IPS-18c (cell line): ENCODE measurements around the gene UMOD.

ENCODE experiments used
- H3K4me3 ChIP-seq: 2 replicates; pipeline ENCODE4 v1.7.0; 2013; ENCODE audit warnings: low read depth, mild to moderate bottlenecking, low read length, moderate library complexity; ENCODE audit not compliant: insufficient read depth
- H3K9me3 ChIP-seq: one replicate; pipeline ENCODE4 v1.6.1; 2013; ENCODE audit warnings: mild to moderate bottlenecking, low read length, moderate library complexity; ENCODE audit not compliant: control insufficient read depth, insufficient read depth

UMOD gene

DNA sequence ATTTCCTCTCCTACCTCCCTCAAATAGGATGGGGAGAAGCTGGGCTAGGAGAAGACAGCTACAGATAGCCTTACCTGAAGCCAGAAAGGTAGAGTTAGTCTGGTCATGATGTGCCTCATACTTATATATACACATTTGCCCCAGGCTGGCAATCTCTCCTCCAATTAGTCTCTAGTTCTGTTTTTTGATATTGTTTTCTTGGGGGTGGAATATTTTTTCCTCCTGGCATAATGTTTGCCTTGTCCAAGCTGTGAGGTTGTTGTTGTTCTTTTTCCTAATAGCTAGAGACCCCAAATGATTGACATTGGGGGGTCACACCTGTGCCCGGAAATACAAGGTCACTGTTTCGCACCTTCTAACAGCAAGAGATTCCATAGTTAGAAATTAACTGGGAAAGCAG lies at the start of gene UMOD:
UMOD (minus strand) TSS at position 101 of the 400 bp plus-strand sequence. CDS start 1,978 bp downstream, outside the sequence.
- H3K4me3 ChIP-seq, result no peak within 1 kb of the TSS

DNA sequence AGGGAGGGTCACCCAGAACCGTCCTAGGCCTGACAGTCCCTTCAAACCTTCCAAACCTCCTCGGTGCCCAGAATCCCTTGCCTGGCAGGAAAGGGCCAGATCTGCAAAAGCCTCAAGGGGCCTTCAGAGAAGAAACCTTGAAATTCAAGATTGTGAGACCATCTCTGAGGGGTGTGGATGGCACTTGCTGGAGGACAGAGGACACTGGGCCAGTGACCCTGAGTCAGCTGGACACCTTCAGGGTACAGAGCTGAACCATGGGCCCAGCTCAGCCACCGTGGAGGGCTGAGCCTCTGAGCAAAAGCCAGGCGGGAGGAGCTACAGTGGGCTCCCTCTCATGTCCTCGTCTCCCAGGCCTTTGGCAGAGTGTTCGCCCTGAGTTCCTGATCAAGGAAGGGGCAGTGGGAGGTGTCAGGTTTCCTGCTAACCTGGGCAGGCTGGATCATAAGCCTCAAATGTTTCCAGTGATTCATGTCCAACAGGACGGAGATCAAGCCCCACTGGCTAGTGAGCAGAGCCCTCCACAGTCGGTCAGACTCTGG lies 49.0 kb upstream of the UMOD start:
- Histone ChIP-seq H3K9me3 (no peaks in the 10 kb centered on the region), H3K4me3 (no peak overlapping the region)

More for the DNA sequence above, at the start of gene UMOD:
- H3K9me3 ChIP-seq, result peaks cover 2% of the 10 kb centered on the region

DNA sequence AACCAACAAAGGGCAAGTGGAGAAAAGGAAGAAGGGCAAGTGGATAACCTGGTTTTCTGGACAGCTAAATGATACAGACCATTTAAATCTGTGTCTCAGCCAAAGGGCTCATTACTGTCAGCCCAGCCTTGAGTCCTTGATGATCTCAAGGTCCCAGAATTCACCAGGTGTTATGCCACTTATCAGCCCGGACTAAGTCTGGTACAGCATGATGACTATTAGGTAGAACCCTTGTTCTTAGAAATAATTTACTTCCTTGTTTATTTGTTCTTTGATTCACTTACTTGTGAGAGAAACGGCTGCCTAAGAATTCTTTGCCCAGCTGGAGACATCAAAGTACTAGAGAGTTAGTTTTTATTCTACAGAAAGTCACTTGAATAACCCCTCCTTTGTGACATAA lies 48.6 kb upstream of the UMOD start:
- H3K4me3 ChIP-seq, result no peak overlapping the region
- no peaks in the 10 kb centered on the region for H3K9me3 ChIP-seq

- H3K9me3 ChIP-seq, result no peaks in the 10 kb centered on the region
- no peak overlapping the region for H3K4me3 ChIP-seq
Measured at GRCh38 chr16:20399185-20399584, 46.7 kb upstream of the UMOD start.

GRCh38 chr16:20398603-20399002 lies 46.1 kb upstream of the UMOD start:
- H3K9me3 ChIP-seq, result no peaks in the 10 kb centered on the region
- H3K4me3 ChIP-seq, result no peak overlapping the region

DNA sequence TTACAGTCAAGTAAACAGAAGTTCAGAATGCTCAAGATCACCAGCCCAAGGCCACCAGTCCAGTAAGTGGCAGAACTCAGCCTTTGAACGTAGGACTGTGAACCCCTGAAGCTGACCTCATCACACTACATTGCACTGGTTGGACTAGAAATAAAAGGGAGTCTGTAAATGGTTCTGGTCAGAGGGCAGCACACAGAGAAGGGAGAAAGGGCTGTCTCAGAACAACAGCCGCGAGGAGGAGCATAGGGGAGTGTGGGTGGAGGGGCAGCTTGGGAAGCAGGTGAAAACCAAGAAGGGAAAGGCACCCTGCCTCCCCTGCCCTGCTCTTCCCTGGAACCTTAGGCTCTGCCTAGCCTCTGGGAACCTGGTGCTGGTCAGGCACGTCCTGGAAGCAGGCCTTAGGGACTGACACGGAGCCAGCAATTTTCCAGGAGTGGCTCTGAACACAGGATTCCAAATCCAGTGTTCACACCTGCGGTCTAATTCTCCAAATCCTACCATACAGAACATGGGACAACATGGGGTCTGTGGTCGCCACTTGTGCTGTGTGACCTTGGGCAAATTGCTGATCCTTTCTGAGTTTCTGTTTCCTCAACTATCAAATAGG lies 45.1 kb upstream of the UMOD start:
- H3K4me3 ChIP-seq, result no peak overlapping the region
- no peaks in the 10 kb centered on the region for H3K9me3 ChIP-seq

- Histone ChIP-seq H3K9me3 (no peaks in the 10 kb centered on the region), H3K4me3 (no peak overlapping the region)
Measured at GRCh38 chr16:20396846-20397467, 44.4 kb upstream of the UMOD start.

DNA sequence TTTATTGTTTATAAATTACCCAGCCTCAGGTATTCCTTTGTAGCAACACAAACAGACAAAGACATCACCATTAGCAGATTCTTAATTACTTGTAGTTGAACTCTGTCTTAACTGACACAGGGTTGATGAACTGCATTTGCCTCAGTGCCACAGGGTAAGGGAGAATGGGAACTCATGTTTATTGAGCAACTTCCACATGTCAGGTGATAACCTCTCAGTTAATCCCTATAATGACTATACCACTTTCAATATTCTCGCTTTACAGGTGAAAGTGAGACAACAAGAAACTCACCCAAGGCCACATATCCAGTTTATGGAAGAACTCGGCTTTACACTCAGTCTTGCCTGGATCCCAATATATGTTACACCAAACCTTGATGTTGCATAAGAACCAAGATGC lies 43.4 kb upstream of the UMOD start:
- no peak overlapping the region for H3K4me3 ChIP-seq
- H3K9me3 ChIP-seq, result no peaks in the 10 kb centered on the region

- Histone ChIP-seq H3K4me3 (no peak overlapping the region), H3K9me3 (no peaks in the 10 kb centered on the region)
Measured at GRCh38 chr16:20393801-20394577, 41.5 kb upstream of the UMOD start.

DNA sequence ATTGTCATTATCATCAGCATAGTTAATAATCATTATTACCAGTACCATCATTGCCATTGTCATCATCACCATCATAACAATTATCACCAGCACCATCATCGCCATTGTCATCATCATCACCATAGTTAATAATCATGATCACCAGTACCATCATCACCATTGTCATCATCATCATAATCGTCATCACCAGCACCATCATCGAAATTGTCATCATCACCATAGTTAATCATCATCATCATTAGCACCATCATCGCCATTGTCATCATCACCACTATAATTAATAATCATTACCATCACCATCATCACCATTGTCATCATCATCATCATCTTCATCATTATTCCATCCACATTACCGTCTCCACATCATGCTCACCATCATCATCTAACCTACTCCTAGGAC lies 38.5 kb upstream of the UMOD start:
- H3K9me3 ChIP-seq, result no peaks in the 10 kb centered on the region

GRCh38 chr16:20388854-20389253 lies 36.3 kb upstream of the UMOD start:
- Histone ChIP-seq H3K4me3 (no peak overlapping the region), H3K9me3 (no peaks in the 10 kb centered on the region)

More for the DNA sequence above, 38.5 kb upstream of the UMOD start:
- H3K4me3 ChIP-seq, result no peak overlapping the region

DNA sequence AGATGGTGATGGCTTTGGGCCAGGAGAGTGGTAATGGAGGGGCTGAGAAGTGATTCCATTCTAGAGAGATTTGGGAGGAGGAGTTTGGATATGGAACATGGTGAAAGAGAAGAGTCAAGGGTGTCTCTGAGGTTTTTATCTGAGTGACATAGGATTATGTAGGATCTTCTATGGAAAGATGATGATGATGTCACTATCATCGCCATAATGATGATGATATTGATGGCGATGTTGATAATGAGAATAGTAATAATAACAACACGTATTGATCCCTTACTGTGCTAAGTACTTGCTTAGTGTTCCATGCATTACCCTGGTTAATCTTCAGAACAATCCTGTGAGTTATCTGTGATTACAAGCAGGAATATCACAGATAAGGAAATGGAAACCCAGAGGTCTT lies 35.5 kb upstream of the UMOD start:
- Histone ChIP-seq H3K4me3 (no peak overlapping the region), H3K9me3 (no peaks in the 10 kb centered on the region)

- Histone ChIP-seq H3K9me3 (no peaks in the 10 kb centered on the region), H3K4me3 (peak overlapping the region; percentile 42; the same call in 1 of the 2 replicates)
Measured at GRCh38 chr16:20385844-20386832, 33.6 kb upstream of the UMOD start.

GRCh38 chr16:20383106-20384029 lies 30.9 kb upstream of the UMOD start:
- H3K9me3 ChIP-seq, result no peaks in the 10 kb centered on the region
- no peak overlapping the region for H3K4me3 ChIP-seq

- H3K4me3 ChIP-seq, result no peak overlapping the region
- no peaks in the 10 kb centered on the region for H3K9me3 ChIP-seq
Measured at GRCh38 chr16:20382202-20382948, 29.9 kb upstream of the UMOD start.
